SK-N-MC (cell line): Measurements from ENCODE around the gene TSHZ1.

Source experiments
- EZH2 ChIP-seq: fragments of 200-600 bp; sonication (generic); IDR thresholded peaks from one replicate; pipeline ENCODE4 v1.6.1; 2017; ENCODE audit warnings: antibody characterized with exemption
- POLR2AphosphoS5 ChIP-seq: IDR thresholded peaks from 2 replicates; pipeline ENCODE4 v1.6.1; 2012; ENCODE audit warnings: mild to moderate bottlenecking, low read depth, low read length, borderline replicate concordance

DNA sequence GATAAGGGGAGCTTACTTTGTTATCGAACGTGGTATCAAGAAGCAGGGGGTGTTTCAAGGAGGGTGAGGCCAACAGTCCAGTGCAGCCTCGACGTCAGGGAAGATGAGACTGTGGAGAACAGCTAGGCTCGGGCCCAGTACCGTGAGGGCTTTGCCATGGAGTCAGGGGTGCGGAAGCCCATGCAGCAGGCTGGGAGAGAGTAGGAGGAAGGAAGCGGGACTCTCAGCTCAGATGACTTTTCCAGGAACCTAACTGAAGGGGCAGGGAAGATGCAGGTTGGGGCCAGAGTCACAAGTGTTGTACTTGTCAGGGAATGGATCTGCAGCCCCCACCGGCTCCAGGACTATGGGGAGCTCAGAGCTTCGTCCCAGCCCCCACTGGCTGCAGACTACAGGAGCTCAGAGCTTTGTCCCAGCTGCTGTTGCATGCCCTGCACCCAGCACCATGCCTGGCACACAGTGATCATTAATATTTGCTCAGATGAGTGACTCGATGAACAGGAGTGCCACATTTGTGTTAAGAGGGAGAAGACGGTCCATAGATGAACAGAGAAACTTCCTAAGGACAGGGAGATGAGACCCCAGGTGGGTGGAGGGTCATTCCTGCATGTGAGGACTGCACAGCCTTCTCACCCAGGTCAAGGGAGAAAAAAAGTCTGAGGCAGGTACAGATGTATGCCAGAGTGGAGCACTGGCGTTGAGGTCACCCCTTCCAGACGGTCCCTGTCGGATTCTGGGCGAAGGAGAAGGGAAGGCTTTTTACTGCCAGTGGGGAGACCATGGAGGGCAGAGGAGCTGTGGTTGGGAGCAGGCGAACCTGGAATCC is 38.1 kb upstream of the TSHZ1 start:
- TF ChIP-seq EZH2 (no peak), POLR2AphosphoS5 (no peak)
